Fibroblast of villous mesenchyme (primary cell): ENCODE data around the gene CHST5. TPM values are rescaled to one million over a fixed set of nuclear protein-coding genes. Genes with fewer than 3 reads are reported as not detected.

ENCODE experiments used
- DNase-seq: peaks from one replicate; pipeline ENCODE4 v3.0.0-alpha.2; 2010; ENCODE audit warnings: low read depth
- H3K4me3 ChIP-seq: 2 replicates; pipeline ENCODE4 v1.5.1; 2011; ENCODE audit warnings: low read depth, mild to moderate bottlenecking, low read length
- CTCF ChIP-seq: IDR thresholded peaks from 2 replicates; pipeline ENCODE4 v1.5.1; 2012; ENCODE audit warnings: low read depth, mild to moderate bottlenecking, low read length; ENCODE audit not compliant: insufficient read depth
- total RNA-seq: library from RNA; depleted of rRNA; stranded (reverse); fragments of >200 nt; gene quantifications from 2 replicates; pipeline ENCODE4 v1.2.3, GENCODE V29; 2012

Gene CHST5
- total RNA-seq, 1 donor = not detected

- TF ChIP-seq CTCF = no peak
- H3K4me3 ChIP-seq = no peak overlapping the region
- no peak for DNase-seq
Measured at GRCh38 chr16:75535211-75535843, 581 bp downstream of the CHST5 start.

GRCh38 chr16:75534560-75535205 lies 1.2 kb downstream of the CHST5 start:
- H3K4me3 ChIP-seq = no peak overlapping the region
- no peak for DNase-seq
- no peak for TF ChIP-seq CTCF

- no peak for TF ChIP-seq CTCF
- H3K4me3 ChIP-seq = no peak overlapping the region
- DNase-seq = no peak
Measured at GRCh38 chr16:75532791-75533190, 3.1 kb downstream of the CHST5 start.

- no peak for TF ChIP-seq CTCF
- H3K4me3 ChIP-seq = no peak overlapping the region
- no peak for DNase-seq
Measured at GRCh38 chr16:75532142-75532765, 3.7 kb downstream of the CHST5 start.

GRCh38 chr16:75529959-75530358 lies 5.9 kb downstream of the CHST5 start:
- no peak for TF ChIP-seq CTCF
- H3K4me3 ChIP-seq = no peak overlapping the region

GRCh38 chr16:75529056-75529905 lies 6.6 kb downstream of the CHST5 start:
- TF ChIP-seq CTCF = no peak
- DNase-seq = no peak
- no peak overlapping the region for H3K4me3 ChIP-seq

More at GRCh38 chr16:75529959-75530358, 5.9 kb downstream of the CHST5 start:
- no peak for DNase-seq
